Uterus (tissue), 4 donors: ENCODE measurements around the gene CMTM2. TPM values are rescaled to one million over a fixed set of nuclear protein-coding genes. Genes with fewer than 3 reads are reported as not detected.

Experiments used
- DNase-seq, 2 donors: peaks; one replicate each; pipeline ENCODE4 v3.0.0-alpha.2; 2019 to 2020
- H3K27ac ChIP-seq, 2 donors: fragments of 200-600 bp; sonication (generic); 1 replicate in 1 of 2; 2 replicates in 1 of 2; pipeline ENCODE4 v1.5.1; 2016 to 2018
- H3K27me3 ChIP-seq, 2 donors: fragments of 200-600 bp; sonication (generic); one replicate each; pipeline ENCODE4 v1.5.1; 2018 to 2019; ENCODE audit warnings: control low read depth in 1 of 2
- H3K36me3 ChIP-seq, 2 donors: fragments of 200-600 bp; sonication (generic); one replicate each; pipeline ENCODE4 v1.5.1; 2019; ENCODE audit warnings: control low read depth in 1 of 2
- H3K4me1 ChIP-seq, 2 donors: fragments of 200-600 bp; sonication (generic); one replicate each; pipeline ENCODE4 v1.5.1; 2018 to 2019; ENCODE audit warnings: control low read depth in 1 of 2
- H3K4me3 ChIP-seq, 2 donors: fragments of 200-600 bp; sonication (generic); 1 replicate in 1 of 2; 2 replicates in 1 of 2; pipeline ENCODE4 v1.5.1; 2018 to 2019; ENCODE audit warnings: mild to moderate bottlenecking in 1 of 2
- H3K9me3 ChIP-seq, 2 donors: fragments of 200-600 bp; sonication (generic); one replicate each; pipeline ENCODE4 v1.5.1; 2019; ENCODE audit warnings: control low read depth in 1 of 2
- CTCF ChIP-seq, 4 experiments: fragments of 200-600 bp in 2 of 4; fragments of 450-650 bp in 2 of 4; sonication (generic) in 2 of 4; IDR thresholded peaks; one replicate each; pipeline ENCODE4 v1.5.1; 2016 to 2019; ENCODE audit warnings: antibody characterized with exemption in 4 of 4, mild to moderate bottlenecking in 2 of 4, moderate library complexity in 1 of 4
- POLR2A ChIP-seq, 2 donors: fragments of 450-650 bp; IDR thresholded peaks; one replicate each; pipeline ENCODE4 v1.6.1; 2016; ENCODE audit warnings: antibody characterized with exemption in 2 of 2, mild to moderate bottlenecking in 1 of 2, moderate library complexity in 1 of 2
- intact Hi-C: fragments of 100-400 bp; cut with DNase I; formaldehyde crosslinking; loops from one replicate; pipeline ENCODE4 v1.15.1; 2023; ENCODE audit warnings: low total_unique reads
- total RNA-seq, 4 donors: library from RNA; depleted of rRNA in 3 of 4; stranded (reverse); fragments of >200 nt in 3 of 4; gene quantifications; one replicate each; pipeline versions ENCODE4 v1.1.0 to v1.2.4, GENCODE V29; 2014 to 2023
- donor health status: DM: yes; HTN: yes; CAD: no.

The CMTM2 gene
- total RNA-seq, 4 donors from 2014 or later = 1.2 TPM; not detected in 3

- no peak for TF ChIP-seq CTCF (IDR thresholded peaks at IDR 0.05)
- TF ChIP-seq POLR2A (IDR thresholded peaks at IDR 0.05) = no peak
- no peaks in the 10 kb centered on the region for H3K9me3 ChIP-seq
- intact Hi-C loops = no loop called here
- H3K4me3 ChIP-seq = no peak overlapping the region
- H3K4me1 ChIP-seq = no peaks in the 10 kb centered on the region
- H3K27ac ChIP-seq = no peak overlapping the region
- H3K27me3 ChIP-seq = no peaks in the 10 kb centered on the region
- DNase-seq = no peak
- no peaks in the 10 kb centered on the region for H3K36me3 ChIP-seq
These were observed 6.4 kb downstream of the CMTM2 start for GRCh38 chr16:66585481-66586239.

GRCh38 chr16:66587881-66588600 is 8.8 kb downstream of the CMTM2 start:
- H3K27me3 ChIP-seq = no peaks in the 10 kb centered on the region
- TF ChIP-seq POLR2A (IDR thresholded peaks at IDR 0.05) = no peak
- no peak for TF ChIP-seq CTCF (IDR thresholded peaks at IDR 0.05)
- intact Hi-C loops = no loop called here
- H3K9me3 ChIP-seq = no peaks in the 10 kb centered on the region
- no peak overlapping the region for H3K4me3 ChIP-seq
- no peak for DNase-seq
- H3K27ac ChIP-seq = no peak overlapping the region
- H3K36me3 ChIP-seq = no peaks in the 10 kb centered on the region
- no peaks in the 10 kb centered on the region for H3K4me1 ChIP-seq

- no peak for DNase-seq
These were observed 9.9 kb downstream of the CMTM2 start for GRCh38 chr16:66588981-66589713.

GRCh38 chr16:66590322-66590721 is 11.1 kb downstream of the CMTM2 start:
- H3K4me3 ChIP-seq = no peak overlapping the region

More at GRCh38 chr16:66588981-66589713, 9.9 kb downstream of the CMTM2 start:
- H3K9me3 ChIP-seq = no peaks in the 10 kb centered on the region
- H3K27ac ChIP-seq = no peak overlapping the region
- H3K4me3 ChIP-seq = no peak overlapping the region
- TF ChIP-seq POLR2A (IDR thresholded peaks at IDR 0.05) (no peak), CTCF (IDR thresholded peaks at IDR 0.05) (peak; percentile 6 to 41 (median 28))
- intact Hi-C loops = no loop called here
- H3K36me3 ChIP-seq = no peaks in the 10 kb centered on the region
- H3K4me1 ChIP-seq = no peaks in the 10 kb centered on the region
- H3K27me3 ChIP-seq = no peaks in the 10 kb centered on the region

More at GRCh38 chr16:66590322-66590721, 11.1 kb downstream of the CMTM2 start:
- Histone ChIP-seq H3K27me3 (no peaks in the 10 kb centered on the region), H3K4me1 (no peaks in the 10 kb centered on the region), H3K9me3 (no peaks in the 10 kb centered on the region), H3K27ac (no peak overlapping the region), H3K36me3 (no peaks in the 10 kb centered on the region)
- intact Hi-C loops = no loop called here
- no peak for TF ChIP-seq POLR2A (IDR thresholded peaks at IDR 0.05)
- no peak for TF ChIP-seq CTCF (IDR thresholded peaks at IDR 0.05)
- no peak for DNase-seq
